ENCODE measurements around the gene ZNF367. TPM values are rescaled to one million over a fixed set of nuclear protein-coding genes. Genes with fewer than 3 reads are reported as not detected.

ZNF367 gene
- total and polyA plus RNA-seq, 2 donors (not counting 3 experiments of a cell fraction or from before 2014, with no cell fraction given), result 1.7 to 10.0 TPM

- FAIRE-seq, result no peak
- no peak for TF ChIP-seq FOS (IDR thresholded peaks at IDR 0.05; ENCODE audit: borderline replicate concordance, insufficient read depth, low read length)
- TF ChIP-seq JUN (IDR thresholded peaks at IDR 0.05; ENCODE audit: borderline replicate concordance, insufficient read depth, insufficient read length, low read depth), result no peak
- TF ChIP-seq POLR2AphosphoS5 (IDR thresholded peaks at IDR 0.05; ENCODE audit: insufficient read depth, low read depth, low read length), result no peak
- no peak for TF ChIP-seq EZH2 (IDR thresholded peaks at IDR 0.05; ENCODE audit: borderline replicate concordance, low read depth, low read length, severe bottlenecking)
- TF ChIP-seq CTCF (IDR thresholded peaks at IDR 0.05; ENCODE audit: extremely low read depth in 1 of 2, insufficient read depth in 1 of 2, low read depth in 1 of 2, low read length in 2 of 2), result no peak
- no peak for TF ChIP-seq GATA2 (IDR thresholded peaks at IDR 0.05; ENCODE audit: insufficient read depth, insufficient read length, low read depth, low read length)
- Histone ChIP-seq H3K4me2 (ENCODE audit: insufficient read depth, low read length) (no peak overlapping the region), H3K4me1 (ENCODE audit: control insufficient read depth, extremely low read depth, insufficient read depth, low read length) (peaks cover 27% of the 10 kb centered on the region), H2AFZ (ENCODE audit: low read depth, low read length) (no peak overlapping the region), H3K4me3 (replicated peaks in 1 of 3; ENCODE audit: insufficient read depth in 1 of 3, low read depth in 1 of 3, low read length in 3 of 3) (no peak overlapping the region), H3K79me2 (ENCODE audit: control insufficient read depth, insufficient read depth, low read length) (no peaks in the 10 kb centered on the region), H4K20me1 (replicated peaks; ENCODE audit: control insufficient read depth, extremely low read depth, insufficient read depth, low read length) (no peaks in the 10 kb centered on the region), H3K27me3 (ENCODE audit: control insufficient read depth in 2 of 2, insufficient read depth in 2 of 2, low read length in 2 of 2) (no peaks in the 10 kb centered on the region), H3K36me3 (ENCODE audit: control insufficient read depth in 2 of 2, extremely low read depth in 1 of 2, insufficient read depth in 2 of 2, low read length in 2 of 2) (peaks cover 0 to 3% of the 10 kb centered on the region in 2 experiments), H3K9me1 (replicated peaks; ENCODE audit: control insufficient read depth, extremely low read depth, insufficient read depth, low read length) (no peaks in the 10 kb centered on the region), H3K27ac (ENCODE audit: insufficient read depth, low read depth, low read length) (no peak overlapping the region), H3K9ac (replicated peaks; ENCODE audit: extremely low read depth, insufficient read depth, low read length) (no peak overlapping the region), H3K9me3 (replicated peaks; ENCODE audit: control insufficient read depth, insufficient read depth, low read length) (no peaks in the 10 kb centered on the region)
- intact Hi-C loops (cut with micrococcal nuclease), result loop anchor here (5.0 kb wide), 1 partner anchor 225 kb away; no protein-coding TSS in a partner anchor
- POLR2A ChIA-PET, result no interaction called here
- CTCF ChIA-PET, result interaction anchor here (0.8 to 2.9 kb wide), 2 partner anchors 15 to 324 kb away, joined by 3 to 43 read pairs; no protein-coding TSS in a partner anchor
- BruUV-seq (replicated peaks), result no TSS peak
- dilution Hi-C loops (cut with MboI; ENCODE audit: extremely low pct_ligation_motif_present, low sequenced_read_pairs), result no loop called here
- no peak for DNase-seq (ENCODE audit: low read depth, low spot score)
Measured at GRCh38 chr9:96342571-96343245, 75.5 kb downstream of the ZNF367 start.

Data from endothelial cell of umbilical vein (primary cell).